HepG2 (cell line): ENCODE data around the gene TAOK3. TPM values are rescaled to one million over a fixed set of nuclear protein-coding genes. Genes with fewer than 3 reads are reported as not detected.

Source experiments
- ATAC-seq: fragments of 200-7000 bp; cut with Tn5 transposase; 3 replicates; pipeline ENCODE4 v1.9.1; 2020; ENCODE audit warnings: mild to moderate bottlenecking, moderate library complexity
- BruUV-seq: library from RNA; stranded (reverse); fragments of 400-500 nt; replicated peaks from 2 replicates; lab custom pipeline; 2021; lab: Mats Ljungman, UMichigan
- CTCF ChIA-PET: fragments of 300-600 bp; formaldehyde crosslinking; extraction: SDS; loops from one replicate; lab custom pipeline; 2021; ENCODE audit warnings: low total read pairs, inconsistent platforms, low intra/inter-chr PET ratio; lab: Yijun Ruan, JAX
- POLR2A ChIA-PET: fragments of 350-600 bp; sonication (Branson Sonifier 250); formaldehyde crosslinking; loops from one replicate; lab custom pipeline; 2020; ENCODE audit warnings: antibody characterized with exemption, inconsistent platforms; lab: Yijun Ruan, JAX
- DNase-seq: peaks from one replicate; pipeline ENCODE4 v3.0.0-alpha.2; 2015; ENCODE audit warnings: low spot score
- FAIRE-seq: peaks from 3 replicates; lab custom pipeline; 2011; peaks lifted over from hg19 to GRCh38; lab: Jason Lieb, UNC
- H2AFZ ChIP-seq: one replicate; pipeline ENCODE4 v1.6.1; 2011; ENCODE audit warnings: low read length, inconsistent platforms
- H3K27ac ChIP-seq: fragments of 300-600 bp; 3 replicates; pipeline ENCODE4 v1.8.0; 2011; ENCODE audit warnings: mixed run types, mild to moderate bottlenecking, mixed read lengths, low read length, inconsistent platforms; ENCODE audit not compliant: insufficient read depth; ENCODE audit errors: extremely low read length
- H3K27me3 ChIP-seq, 2 experiments: fragments of 200-600 bp in 1 of 2; 2 replicates in 1 of 2; 3 replicates in 1 of 2; pipeline versions ENCODE4 v1.6.0 to v1.8.0; 2011; ENCODE audit warnings: low read length in 2 of 2, mild to moderate bottlenecking in 2 of 2, moderate library complexity in 2 of 2, inconsistent platforms in 1 of 2; ENCODE audit not compliant: insufficient read depth in 2 of 2, control insufficient read depth in 1 of 2
- H3K36me3 ChIP-seq, 2 experiments: fragments of 200-600 bp in 1 of 2; replicated peaks in 1 of 2; 2 replicates in 1 of 2; 3 replicates in 1 of 2; pipeline versions ENCODE4 v1.5.1 to v1.8.0; 2011; ENCODE audit warnings: low read length in 2 of 2, inconsistent platforms in 1 of 2; ENCODE audit not compliant: insufficient read depth in 2 of 2, control insufficient read depth in 1 of 2
- H3K4me1 ChIP-seq: 2 replicates; pipeline ENCODE4 v1.5.1; 2012; ENCODE audit warnings: low read length, inconsistent platforms; ENCODE audit not compliant: insufficient read depth
- H3K4me2 ChIP-seq: 2 replicates; pipeline ENCODE4 v1.6.0; 2011; ENCODE audit warnings: low read depth, low read length, inconsistent platforms
- H3K4me3 ChIP-seq, 3 experiments: fragments of 200-600 bp in 1 of 3; sonication (generic), shearing (Covaris generic) in 1 of 3; replicated peaks in 1 of 3; 2 replicates each; pipeline ENCODE4 v1.5.1; 2011 to 2016; ENCODE audit warnings: low read length in 3 of 3, inconsistent platforms in 2 of 3, low read depth in 2 of 3, mild to moderate bottlenecking in 2 of 3, control low read depth in 1 of 3, mixed read lengths in 1 of 3; ENCODE audit not compliant: insufficient read depth in 1 of 3
- H3K79me2 ChIP-seq: one replicate; pipeline ENCODE4 v1.6.1; 2011; ENCODE audit warnings: low read length, inconsistent platforms; ENCODE audit not compliant: insufficient read depth
- H3K9ac ChIP-seq: 2 replicates; pipeline ENCODE4 v1.6.0; 2011; ENCODE audit warnings: mild to moderate bottlenecking, low read depth, low read length, inconsistent platforms; ENCODE audit not compliant: insufficient read depth
- H3K9me3 ChIP-seq: 2 replicates; pipeline ENCODE4 v1.5.1; 2012; ENCODE audit warnings: mild to moderate bottlenecking, low read length
- H4K20me1 ChIP-seq: 2 replicates; pipeline ENCODE4 v1.6.0; 2011; ENCODE audit warnings: inconsistent platforms, mild to moderate bottlenecking, low read length, moderate library complexity; ENCODE audit not compliant: insufficient read depth
- MAFF ChIP-seq: IDR thresholded peaks from 2 replicates; pipeline ENCODE4 v1.6.1; 2011; ENCODE audit warnings: low read depth, low read length, improper control_type of control experiment
- MYNN ChIP-seq: sonication (generic); formaldehyde crosslinking; IDR thresholded peaks from 2 replicates; pipeline ENCODE4 v1.4.0; 2020; ENCODE audit warnings: mild to moderate bottlenecking, low read depth, missing genetic modification reagents
- NFE2L2 ChIP-seq: fragments of 150-350 bp; IDR thresholded peaks from 2 replicates; pipeline ENCODE4 v1.6.1; 2014; ENCODE audit warnings: low read length
- RERE ChIP-seq: IDR thresholded peaks from 2 replicates; pipeline ENCODE4 v1.6.1; 2016; ENCODE audit warnings: low read depth, missing genetic modification reagents, missing compliant biosample characterization
- TGIF2 ChIP-seq: IDR thresholded peaks from 2 replicates; pipeline ENCODE4 v1.6.1; 2016; ENCODE audit warnings: control low read depth, missing compliant biosample characterization
- XRCC5 ChIP-seq: fragments of 200-400 bp; formaldehyde crosslinking; optimal IDR thresholded peaks from 2 replicates; pipeline ENCODE3; 2017; ENCODE audit warnings: mild to moderate bottlenecking, low read length
- ZBTB38 ChIP-seq: sonication (generic); formaldehyde crosslinking; IDR thresholded peaks from 2 replicates; pipeline ENCODE4 v1.5.1; 2020; ENCODE audit warnings: mild to moderate bottlenecking, missing genetic modification reagents
- ZNF276 ChIP-seq: sonication (generic); formaldehyde crosslinking; IDR thresholded peaks from 2 replicates; pipeline ENCODE4 v1.4.0; 2020; ENCODE audit warnings: mild to moderate bottlenecking, low read depth, missing genetic modification reagents
- WGBS: methylation state at CpG from one replicate; pipeline ENCODE4 v1.1.6; 2017; ENCODE audit warnings: low lambda C conversion rate; 5-methylcytosine and 5-hydroxymethylcytosine counted together
- in situ Hi-C: cut with HindIII; loops from 2 replicates; pipeline ENCODE4 v1.10.0; 2017; ENCODE audit warnings: low pct_unique_long_range_greater_than_20kb; ENCODE audit not compliant: extremely low pct_ligation_motif_present
- intact Hi-C: fragments of 100-400 bp; cut with micrococcal nuclease; formaldehyde crosslinking; loops from one replicate; pipeline ENCODE4 v1.10.0; 2022; ENCODE audit not compliant: unreplicated experiment
- polyA plus RNA-seq, 8 experiments: library from polyadenylated mRNA; depleted of rRNA in 3 of 8; stranded (reverse) in 7 of 8; unstranded in 1 of 8; fragments of >200 nt; fragmentation: Illumina TruSeq in 4 of 8; extraction: Trizol in 4 of 8; gene quantifications; 2 replicates each; pipeline versions ENCODE4 v1.2.1 to v1.2.3, GENCODE V29; 2011 to 2016; ENCODE audit warnings: low read depth in 4 of 8, missing spikeins in 1 of 8, mixed read lengths in 1 of 8; ENCODE audit not compliant: insufficient read depth in 1 of 8
- total RNA-seq, 5 experiments: library from RNA; depleted of rRNA; stranded (reverse); fragments of >200 nt; fragmentation: Illumina TruSeq; extraction: Trizol; gene quantifications; 2 replicates each; pipeline ENCODE4 v1.2.3, GENCODE V29; 2016; ENCODE audit warnings: low read depth in 1 of 5

Gene TAOK3
- total and polyA plus RNA-seq, 2 of the 13 experiments (the other 11 are each of a cell fraction or from before 2014, with no cell fraction given): 10.4 to 12.3 TPM

GRCh38 chr12:118271183-118271582 is 101.5 kb downstream of the TAOK3 start:
- no peak for ATAC-seq
- in situ Hi-C loops: no loop called here
- TF ChIP-seq MAFF (no peak), NFE2L2 (peak; percentile 41; the same call in 1 of the 2 replicates), ZBTB38 (CRISPR knock-in tag) (no peak)
- TF ChIP-seq, all 625 proteins: peak for 1
- FAIRE-seq: no peak
- no peaks in the 10 kb centered on the region for H3K9me3 ChIP-seq
- CTCF ChIA-PET: no interaction called here
- POLR2A ChIA-PET: no interaction called here
- no peak overlapping the region for H3K27ac ChIP-seq
- intact Hi-C loops: no loop called here
- no peak overlapping the region for H3K4me3 ChIP-seq
- H3K79me2 ChIP-seq: no peaks in the 10 kb centered on the region
- no peaks in the 10 kb centered on the region for H3K27me3 ChIP-seq
- no peaks in the 10 kb centered on the region for H3K36me3 ChIP-seq
- no peaks in the 10 kb centered on the region for H4K20me1 ChIP-seq
- no TSS peak for BruUV-seq
- H3K4me1 ChIP-seq: no peaks in the 10 kb centered on the region
- 96% methylated on average over 3 of the region's 3 CpGs for WGBS
- H3K4me2 ChIP-seq: no peak overlapping the region
- H3K9ac ChIP-seq: no peak overlapping the region
- H2AFZ ChIP-seq: no peak overlapping the region
- no peak for DNase-seq

GRCh38 chr12:118269806-118270205 is 102.9 kb downstream of the TAOK3 start:
- CTCF ChIA-PET: no interaction called here
- no TSS peak for BruUV-seq
- no peak overlapping the region for H3K27ac ChIP-seq
- no peak for TF ChIP-seq RERE (CRISPR knock-in tag)
- no peak for TF ChIP-seq MYNN (CRISPR knock-in tag)
- TF ChIP-seq XRCC5: no peak
- TF ChIP-seq TGIF2 (CRISPR knock-in tag): no peak
- TF ChIP-seq ZNF276 (CRISPR knock-in tag): no peak

More at GRCh38 chr12:118269806-118270205, 102.9 kb downstream of the TAOK3 start:
- H3K4me3 ChIP-seq: no peak overlapping the region
- 81% methylated on average over 1 of the region's 1 CpG for WGBS
- H3K79me2 ChIP-seq: no peaks in the 10 kb centered on the region
- H3K9ac ChIP-seq: no peak overlapping the region
- intact Hi-C loops (no loop called here), in situ Hi-C loops (no loop called here)
- POLR2A ChIA-PET: no interaction called here
- no peaks in the 10 kb centered on the region for H3K9me3 ChIP-seq
- DNase-seq: no peak
- no peak overlapping the region for H3K4me2 ChIP-seq
- H4K20me1 ChIP-seq: no peaks in the 10 kb centered on the region
- H3K27me3 ChIP-seq: no peaks in the 10 kb centered on the region
- ATAC-seq: no peak
- H3K4me1 ChIP-seq: no peaks in the 10 kb centered on the region
- no peaks in the 10 kb centered on the region for H3K36me3 ChIP-seq
- H2AFZ ChIP-seq: no peak overlapping the region
- no peak for FAIRE-seq
